GM21390 (cell line): ENCODE data around the gene FNDC4.

Experiments used
- ATAC-seq: cut with Tn5 transposase; IDR thresholded peaks from one replicate; pipeline ENCODE4 v1.9.1; 2021; ENCODE audit not compliant: unreplicated experiment

FNDC4 gene

DNA sequence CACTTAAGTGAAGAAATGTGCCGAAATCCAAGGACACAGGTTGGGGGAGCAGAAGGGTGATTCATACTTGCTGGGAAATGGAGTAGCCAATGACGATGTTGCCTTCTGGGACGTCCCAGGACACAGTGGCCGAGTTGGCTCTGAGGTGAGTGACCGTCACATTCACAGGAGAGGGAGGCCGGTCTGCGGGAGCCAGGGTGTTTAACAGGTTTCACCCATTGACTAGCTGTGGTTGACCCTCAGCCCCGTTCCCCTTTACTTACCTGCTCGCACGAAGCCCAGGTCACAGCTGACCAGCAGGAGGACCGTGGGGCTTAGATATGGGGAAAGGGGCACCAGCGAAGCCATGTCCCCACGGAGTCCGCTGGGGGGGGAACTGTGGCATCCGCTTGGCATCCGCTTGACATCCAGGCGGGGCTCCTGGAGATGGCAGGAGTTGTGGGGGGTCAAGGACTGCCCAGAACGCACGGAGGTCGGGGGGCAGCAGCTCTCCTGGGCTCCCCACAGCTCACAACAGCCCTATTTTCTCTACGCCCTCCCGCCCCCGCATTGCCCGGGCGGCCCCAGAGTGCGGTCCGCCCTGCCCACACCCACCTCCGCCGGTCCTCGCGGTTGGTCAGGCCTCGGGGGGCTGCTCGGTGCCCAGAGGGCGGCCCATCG lies 586 bp downstream of the FNDC4 start:
- no peak for ATAC-seq

DNA sequence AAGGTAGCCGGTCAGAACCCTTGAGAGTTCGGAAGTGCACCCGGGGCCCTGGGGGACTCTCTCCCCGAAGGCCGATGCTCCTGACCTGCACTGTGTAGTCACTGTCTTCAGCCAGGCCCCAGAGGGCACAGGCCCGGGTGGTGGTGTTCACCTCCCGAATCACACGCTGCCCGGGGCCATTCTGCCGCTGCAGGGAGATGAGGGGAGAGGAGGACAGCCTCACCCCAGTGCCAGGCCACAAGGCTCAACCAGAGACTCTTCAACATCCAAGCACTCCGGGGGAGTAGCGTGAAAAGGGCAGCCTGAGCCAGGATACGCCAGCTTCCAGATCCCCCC lies 1.1 kb downstream of the FNDC4 start:
- ATAC-seq: no peak

DNA sequence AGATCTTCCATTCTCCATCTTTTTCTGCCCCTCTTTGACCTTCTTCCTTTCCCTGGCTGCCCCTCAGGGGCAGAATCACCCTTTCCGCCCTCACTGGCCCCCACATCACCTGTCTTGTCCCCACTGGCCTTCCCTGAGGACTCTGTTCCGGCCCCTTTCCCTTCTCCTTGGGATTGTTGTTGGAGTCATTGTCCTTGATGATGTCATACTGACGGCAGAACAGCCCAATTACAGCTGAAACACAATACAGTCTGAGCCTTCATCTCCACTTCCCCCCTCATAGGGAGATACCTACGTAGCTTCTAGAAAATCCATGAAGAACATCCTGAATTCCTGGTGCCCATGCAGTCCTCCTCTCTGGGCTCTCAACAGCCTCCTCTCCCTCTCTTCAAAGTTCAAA lies 2.4 kb downstream of the FNDC4 start:
- ATAC-seq: no peak

- peak; percentile 91 for ATAC-seq
Observed at GRCh38 chr2:27489498-27490397, 5.3 kb downstream of the FNDC4 start, which contains the start of gene IFT172. Gene IFT172, minus strand, starts transcription at chr2:27489743. Its CDS starts 90 bp downstream, at chr2:27489653.

- peak; percentile 7 for ATAC-seq
Observed at GRCh38 chr2:27489118-27489497, 5.9 kb downstream of the FNDC4 start.

DNA sequence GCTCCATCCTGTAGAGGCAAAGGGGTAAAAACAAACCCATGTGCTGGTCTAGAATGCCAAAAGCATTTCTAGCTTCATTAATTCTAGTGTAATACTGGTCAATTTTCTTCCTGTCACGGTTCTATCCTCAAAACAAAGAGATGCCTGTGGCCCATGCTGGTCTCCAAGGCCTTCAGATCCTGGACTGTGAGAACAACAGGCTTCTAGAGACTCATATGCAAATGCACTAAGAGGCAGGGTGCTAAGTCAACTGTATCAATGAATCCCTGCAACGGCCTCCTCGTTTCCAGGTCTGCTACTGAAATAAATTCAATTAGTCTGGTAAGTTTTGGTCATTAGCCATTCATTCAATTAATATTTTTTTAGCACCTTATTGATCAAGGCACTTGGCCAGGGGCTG lies 9.5 kb downstream of the FNDC4 start:
- no peak for ATAC-seq

GRCh38 chr2:27471961-27472360 lies 23.0 kb downstream of the FNDC4 start:
- no peak for ATAC-seq

GRCh38 chr2:27464443-27464842 lies 30.6 kb downstream of the FNDC4 start:
- ATAC-seq: no peak

DNA sequence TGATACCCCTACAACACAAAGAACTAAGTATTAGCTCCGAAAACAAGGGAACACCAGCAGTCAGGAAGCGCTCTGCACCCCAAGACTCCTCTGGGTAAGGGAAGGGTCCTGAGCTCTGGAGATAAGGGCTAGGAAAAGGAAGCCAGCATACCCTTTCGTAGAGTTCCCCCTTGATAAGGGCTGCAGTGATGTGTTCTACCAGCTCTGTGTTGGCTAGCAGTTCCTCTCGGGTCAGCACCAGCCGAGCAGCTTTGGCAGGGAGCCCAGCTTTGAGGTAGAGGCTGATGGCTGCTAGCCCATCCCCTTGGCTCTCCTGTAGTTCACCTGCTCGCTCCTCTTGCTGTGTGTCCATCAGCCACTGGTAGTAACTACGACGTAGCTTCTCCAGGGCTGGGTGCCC lies 33.9 kb downstream of the FNDC4 start:
- ATAC-seq: no peak

GRCh38 chr2:27453968-27454367 lies 41.0 kb downstream of the FNDC4 start:
- no peak for ATAC-seq

DNA sequence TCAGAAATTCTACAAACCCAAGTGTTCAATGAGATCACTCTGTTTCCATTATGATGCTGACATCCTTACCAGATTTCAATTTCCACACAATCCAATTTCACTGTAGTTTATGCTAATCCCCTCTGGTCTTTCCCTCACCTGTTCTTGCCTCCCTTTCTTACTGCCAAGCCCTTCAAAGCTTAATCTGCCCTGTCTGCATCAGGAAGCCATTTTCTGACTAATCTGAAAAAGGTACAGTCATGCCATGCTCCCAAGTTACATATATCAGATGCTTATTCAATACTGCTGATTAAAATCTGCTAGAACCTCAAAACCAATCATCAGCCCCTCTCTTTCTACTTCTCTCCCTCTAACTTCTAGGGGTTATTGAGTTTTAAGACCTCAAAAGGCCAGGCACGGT lies 43.9 kb downstream of the FNDC4 start:
- ATAC-seq: no peak

DNA sequence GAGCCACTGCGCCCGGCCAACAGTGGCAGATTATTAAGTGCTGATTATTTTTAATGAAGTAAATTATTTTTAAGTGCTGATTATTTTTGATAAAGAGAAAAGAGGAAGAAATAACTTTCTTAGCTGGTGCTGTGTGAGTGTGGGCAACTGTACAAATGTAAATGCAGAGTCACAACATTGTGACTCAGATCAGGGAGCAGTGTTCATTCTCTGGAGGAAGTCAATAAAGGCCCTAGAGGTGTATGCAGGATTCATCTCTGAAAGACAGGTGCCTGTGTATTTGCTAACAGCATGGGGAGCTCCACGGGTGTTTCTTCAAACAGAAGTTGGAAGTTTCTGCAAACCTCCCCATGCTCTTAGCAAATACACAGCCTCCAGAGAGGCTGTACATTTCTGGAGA lies 46.6 kb downstream of the FNDC4 start:
- ATAC-seq: no peak

DNA sequence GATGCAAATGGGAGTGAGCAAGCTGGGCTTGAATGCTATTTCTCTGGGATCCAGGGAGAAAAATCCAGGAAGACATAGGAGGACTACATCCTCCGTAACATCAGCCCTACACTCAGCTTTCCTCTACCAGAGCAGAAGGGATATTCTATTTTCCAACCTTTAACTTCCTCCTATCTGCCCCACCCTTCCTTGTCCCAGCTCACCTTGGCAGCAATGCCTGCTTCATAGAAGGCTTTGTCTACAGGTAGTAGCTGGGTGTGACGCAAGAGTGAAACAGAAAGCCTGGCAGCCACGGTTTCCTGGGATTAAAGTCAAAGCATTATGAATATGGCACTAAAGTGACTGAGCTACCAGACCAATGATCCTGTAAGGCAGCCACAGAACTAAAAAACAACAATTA lies 48.9 kb downstream of the FNDC4 start:
- ATAC-seq: no peak

DNA sequence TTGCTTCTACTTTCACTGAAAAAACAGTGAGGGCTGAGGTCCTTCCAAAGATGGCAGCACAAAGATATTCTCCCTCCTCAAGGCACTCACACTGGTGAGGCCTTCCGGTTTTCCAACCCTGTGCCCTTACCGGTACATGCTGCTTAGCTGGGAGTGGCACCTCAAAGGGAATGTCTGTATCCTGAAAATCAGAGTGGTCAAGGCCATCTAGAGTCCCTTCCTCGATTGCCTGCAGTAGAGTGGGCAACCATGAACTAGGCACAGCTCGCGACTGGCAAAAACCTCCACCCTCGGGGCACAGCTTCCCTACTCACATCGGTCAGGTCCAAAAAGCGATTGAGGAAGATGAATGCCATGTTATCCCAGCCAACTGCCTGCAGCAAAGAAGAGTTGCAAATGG lies 49.4 kb downstream of the FNDC4 start:
- ATAC-seq: no peak

GRCh38 chr2:27445155-27445554 lies 49.8 kb downstream of the FNDC4 start:
- ATAC-seq: no peak

DNA sequence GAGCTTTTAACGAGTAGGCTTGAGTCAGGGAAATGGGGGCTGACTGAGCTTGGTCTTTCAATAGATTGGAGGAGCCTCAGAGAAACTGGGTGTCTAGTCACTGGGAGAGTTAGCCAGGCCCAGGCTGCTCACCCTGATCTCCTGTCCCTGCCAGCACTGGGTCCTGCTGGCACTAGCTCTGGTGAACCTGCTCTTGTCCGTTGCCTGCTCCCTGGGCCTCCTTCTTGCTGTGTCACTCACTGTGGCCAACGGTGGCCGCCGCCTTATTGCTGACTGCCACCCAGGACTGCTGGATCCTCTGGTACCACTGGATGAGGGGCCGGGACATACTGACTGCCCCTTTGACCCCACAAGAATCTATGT lies 52.1 kb downstream of the FNDC4 start:
- no peak for ATAC-seq

GRCh38 chr2:27441958-27442919 lies 52.8 kb downstream of the FNDC4 start, which contains the start of gene KRTCAP3:
Gene KRTCAP3, plus strand, starts transcription at chr2:27442381. Its CDS starts 32 bp downstream, at chr2:27442413.
- ATAC-seq: no peak
